Measurements from ENCODE around the gene SCYL1.
A peak's percentile ranks its signal among the peaks of the same experiment; 100 is the strongest.

Gene SCYL1

GRCh38 chr11:65585396-65586246 lies 60.7 kb downstream of the SCYL1 start:
- H3K9ac ChIP-seq (ENCODE audit: low read length): no peak overlapping the region

GRCh38 chr11:65586247-65586630 lies 61.4 kb downstream of the SCYL1 start:
- Histone ChIP-seq H3K27ac (ENCODE audit: low read depth, low read length) (no peak overlapping the region), H3K36me3 (ENCODE audit: control insufficient read depth, insufficient read depth, low read length) (no peaks in the 10 kb centered on the region), H3K4me1 (ENCODE audit: control insufficient read depth, insufficient read depth, low read length) (peaks cover 14% of the 10 kb centered on the region; the same call in 1 of the 2 replicates), H3K27me3 (ENCODE audit: control insufficient read depth, insufficient read depth, low read length) (peaks cover 74% of the 10 kb centered on the region), H3K4me3 (ENCODE audit: low read depth, low read length) (no peak overlapping the region), H3K9me3 (ENCODE audit: control insufficient read depth, insufficient read depth, low read depth, low read length) (no peaks in the 10 kb centered on the region), H3K9ac (ENCODE audit: low read length) (no peak overlapping the region)

More at GRCh38 chr11:65585396-65586246, 60.7 kb downstream of the SCYL1 start:
- H3K9me3 ChIP-seq (ENCODE audit: control insufficient read depth, insufficient read depth, low read depth, low read length): no peaks in the 10 kb centered on the region
- no peaks in the 10 kb centered on the region for H3K36me3 ChIP-seq (ENCODE audit: control insufficient read depth, insufficient read depth, low read length)
- no peak overlapping the region for H3K27ac ChIP-seq (ENCODE audit: low read depth, low read length)
- peaks cover 68% of the 10 kb centered on the region for H3K27me3 ChIP-seq (ENCODE audit: control insufficient read depth, insufficient read depth, low read length)
- peak overlapping the region; percentile 27; the same call in 1 of the 2 replicates for H3K4me3 ChIP-seq (ENCODE audit: low read depth, low read length)
- H3K4me1 ChIP-seq (ENCODE audit: control insufficient read depth, insufficient read depth, low read length): peaks cover 12% of the 10 kb centered on the region; the same call in 1 of the 2 replicates

- H3K27me3 ChIP-seq (ENCODE audit: control insufficient read depth, insufficient read depth, low read length): peaks cover 75% of the 10 kb centered on the region
- H3K9me3 ChIP-seq (ENCODE audit: control insufficient read depth, insufficient read depth, low read depth, low read length): no peaks in the 10 kb centered on the region
- H3K9ac ChIP-seq (ENCODE audit: low read length): no peak overlapping the region
- H3K4me3 ChIP-seq (ENCODE audit: low read depth, low read length): no peak overlapping the region
- no peaks in the 10 kb centered on the region for H3K36me3 ChIP-seq (ENCODE audit: control insufficient read depth, insufficient read depth, low read length)
- peaks cover 16% of the 10 kb centered on the region; the same call in 1 of the 2 replicates for H3K4me1 ChIP-seq (ENCODE audit: control insufficient read depth, insufficient read depth, low read length)
- no peak overlapping the region for H3K27ac ChIP-seq (ENCODE audit: low read depth, low read length)
Observed at GRCh38 chr11:65586676-65587075, 61.8 kb downstream of the SCYL1 start.
